ENCODE measurements around the gene CRIP2.
A peak's percentile ranks its signal among the peaks of the same experiment; 100 is the strongest.

Gene CRIP2

DNA sequence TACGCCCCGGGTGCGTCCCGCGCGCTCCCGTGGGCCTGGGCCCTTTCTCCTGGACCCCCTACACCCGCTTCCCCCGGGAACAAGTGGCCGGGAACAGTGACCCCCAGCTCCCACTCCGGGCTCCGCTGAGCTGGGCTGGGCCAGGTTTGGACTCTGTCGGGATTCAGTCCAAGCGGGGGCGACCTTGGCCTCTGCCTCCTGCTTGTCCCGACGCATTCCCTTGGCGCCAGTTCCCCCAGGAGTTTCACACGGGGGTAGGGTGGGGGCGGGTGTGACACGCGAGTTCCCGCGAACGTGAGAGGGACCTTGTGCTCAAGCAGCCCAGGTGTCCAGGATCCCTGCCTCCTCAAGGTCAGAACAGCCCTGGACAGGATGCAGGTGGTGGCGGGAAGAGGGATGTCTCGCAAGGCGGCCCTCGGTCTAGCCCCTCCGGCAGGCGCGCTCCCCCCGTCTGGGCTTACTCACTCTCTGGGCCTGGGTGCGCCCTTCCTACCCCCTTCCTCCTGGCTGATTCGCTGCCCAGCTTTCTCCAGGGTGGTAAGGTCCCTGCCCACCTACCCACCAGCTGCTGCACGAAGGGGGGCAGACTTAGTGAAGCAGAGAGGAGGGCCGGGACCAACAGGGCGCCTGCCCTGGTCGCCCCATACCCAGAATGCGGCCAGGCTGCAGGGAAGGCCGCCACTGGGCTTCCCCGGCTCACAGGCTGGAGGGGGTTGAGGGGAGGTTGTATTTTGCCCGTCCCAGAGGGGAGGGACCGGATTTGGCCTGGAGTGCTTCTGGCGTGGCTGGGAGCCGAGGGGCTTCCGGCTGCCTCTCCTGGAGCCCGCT lies 862 bp downstream of the CRIP2 start:
- H3K4me3 ChIP-seq (ENCODE audit: control insufficient read depth, low read depth, low read length): peak overlapping the region; percentile 55
- TF ChIP-seq, protein P1, sequence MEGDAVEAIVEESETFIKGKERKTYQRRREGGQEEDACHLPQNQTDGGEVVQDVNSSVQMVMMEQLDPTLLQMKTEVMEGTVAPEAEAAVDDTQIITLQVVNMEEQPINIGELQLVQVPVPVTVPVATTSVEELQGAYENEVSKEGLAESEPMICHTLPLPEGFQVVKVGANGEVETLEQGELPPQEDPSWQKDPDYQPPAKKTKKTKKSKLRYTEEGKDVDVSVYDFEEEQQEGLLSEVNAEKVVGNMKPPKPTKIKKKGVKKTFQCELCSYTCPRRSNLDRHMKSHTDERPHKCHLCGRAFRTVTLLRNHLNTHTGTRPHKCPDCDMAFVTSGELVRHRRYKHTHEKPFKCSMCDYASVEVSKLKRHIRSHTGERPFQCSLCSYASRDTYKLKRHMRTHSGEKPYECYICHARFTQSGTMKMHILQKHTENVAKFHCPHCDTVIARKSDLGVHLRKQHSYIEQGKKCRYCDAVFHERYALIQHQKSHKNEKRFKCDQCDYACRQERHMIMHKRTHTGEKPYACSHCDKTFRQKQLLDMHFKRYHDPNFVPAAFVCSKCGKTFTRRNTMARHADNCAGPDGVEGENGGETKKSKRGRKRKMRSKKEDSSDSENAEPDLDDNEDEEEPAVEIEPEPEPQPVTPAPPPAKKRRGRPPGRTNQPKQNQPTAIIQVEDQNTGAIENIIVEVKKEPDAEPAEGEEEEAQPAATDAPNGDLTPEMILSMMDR (IDR thresholded peaks at IDR 0.05; ENCODE audit: control insufficient read depth, insufficient read depth, low read depth, low read length, missing control alignments): no peak
- no peak for DNase-seq (ENCODE audit: low read depth)

DNA sequence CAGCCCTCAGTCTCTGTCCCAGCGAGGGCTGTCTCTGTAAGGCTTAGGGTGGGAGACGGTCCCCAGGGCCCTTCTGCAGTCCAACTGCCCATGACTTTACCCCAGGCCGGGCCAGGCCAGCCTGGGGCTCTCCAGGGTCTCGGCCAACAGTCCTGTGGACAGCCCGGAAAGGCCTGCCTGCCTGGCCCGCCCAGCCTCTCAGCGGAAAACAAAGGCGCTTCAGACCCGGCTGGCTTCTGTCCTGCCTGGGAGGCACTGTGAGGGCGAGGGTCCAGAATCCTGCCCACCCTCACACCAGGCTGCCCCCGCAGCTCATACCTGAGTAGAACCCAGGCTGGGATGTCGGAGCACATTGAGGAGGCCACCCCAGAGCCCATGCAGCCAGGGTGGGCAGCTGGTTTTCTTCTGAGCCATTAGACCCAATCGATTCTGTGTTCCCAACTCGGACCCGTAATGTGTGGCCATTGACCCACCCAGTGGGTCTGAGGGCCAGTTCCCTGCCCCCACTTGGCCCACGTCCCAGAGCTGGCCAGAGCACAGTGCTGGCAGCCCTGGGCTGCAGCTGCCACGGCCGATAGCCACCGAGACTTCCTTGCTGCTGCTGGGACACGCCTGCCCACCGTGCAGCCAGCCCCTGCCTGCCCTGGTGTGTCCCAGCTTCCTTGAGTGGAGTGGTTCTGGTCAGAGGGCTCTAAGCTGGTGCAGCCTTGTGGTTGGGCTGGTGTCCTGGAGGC lies 1.6 kb downstream of the CRIP2 start:
- TF ChIP-seq, protein P1 (IDR thresholded peaks at IDR 0.05; ENCODE audit: control insufficient read depth, insufficient read depth, low read depth, low read length, missing control alignments): no peak
- H3K4me3 ChIP-seq (ENCODE audit: control insufficient read depth, low read depth, low read length): peak overlapping the region; percentile 55
- DNase-seq (ENCODE audit: low read depth): no peak

DNA sequence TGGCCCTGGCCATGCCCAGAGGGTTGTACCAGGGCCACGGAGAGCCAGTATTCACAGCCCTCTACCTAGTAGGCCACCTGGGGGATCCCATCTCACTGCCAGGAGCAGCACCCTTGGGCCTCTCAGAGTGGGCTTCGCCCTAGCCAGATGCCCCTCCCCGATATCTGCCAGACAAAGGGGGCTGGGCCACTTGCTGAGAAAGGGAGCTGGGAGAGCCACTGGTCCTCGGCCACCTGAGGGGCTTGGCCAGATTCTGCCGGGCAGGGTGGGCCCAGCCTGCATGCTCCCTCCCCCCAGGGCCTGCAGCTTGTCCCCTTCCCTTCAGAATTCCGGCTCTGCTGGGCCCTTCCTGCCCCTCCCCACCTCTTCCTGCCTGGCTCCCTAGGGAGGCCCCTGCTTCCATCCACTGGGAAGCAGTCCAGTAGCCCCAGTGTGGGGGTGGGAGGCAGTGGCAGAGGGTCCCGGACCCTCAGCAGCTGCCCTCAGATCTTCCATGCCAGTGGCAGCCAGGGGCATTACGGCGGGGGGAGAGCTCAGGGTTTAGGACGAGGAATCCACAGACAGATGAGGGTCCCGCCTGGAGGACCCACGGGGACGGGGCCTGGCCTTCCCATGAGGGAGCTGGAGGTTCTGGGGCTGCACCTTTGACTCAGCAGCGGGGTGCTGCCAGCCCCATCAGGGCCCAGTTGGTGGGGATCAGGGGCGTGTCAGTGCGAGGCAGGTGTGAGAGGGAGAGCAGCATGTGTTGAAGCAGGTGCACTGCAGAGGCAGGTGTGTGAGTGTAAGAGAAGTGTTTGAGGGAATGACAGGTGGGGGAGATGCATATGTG lies 2.4 kb downstream of the CRIP2 start:
- DNase-seq (ENCODE audit: low read depth): no peak
- TF ChIP-seq, protein P1 (IDR thresholded peaks at IDR 0.05; ENCODE audit: control insufficient read depth, insufficient read depth, low read depth, low read length, missing control alignments): no peak
- peak overlapping the region; percentile 55; the same call in 1 of the 2 replicates for H3K4me3 ChIP-seq (ENCODE audit: control insufficient read depth, low read depth, low read length)

DNA sequence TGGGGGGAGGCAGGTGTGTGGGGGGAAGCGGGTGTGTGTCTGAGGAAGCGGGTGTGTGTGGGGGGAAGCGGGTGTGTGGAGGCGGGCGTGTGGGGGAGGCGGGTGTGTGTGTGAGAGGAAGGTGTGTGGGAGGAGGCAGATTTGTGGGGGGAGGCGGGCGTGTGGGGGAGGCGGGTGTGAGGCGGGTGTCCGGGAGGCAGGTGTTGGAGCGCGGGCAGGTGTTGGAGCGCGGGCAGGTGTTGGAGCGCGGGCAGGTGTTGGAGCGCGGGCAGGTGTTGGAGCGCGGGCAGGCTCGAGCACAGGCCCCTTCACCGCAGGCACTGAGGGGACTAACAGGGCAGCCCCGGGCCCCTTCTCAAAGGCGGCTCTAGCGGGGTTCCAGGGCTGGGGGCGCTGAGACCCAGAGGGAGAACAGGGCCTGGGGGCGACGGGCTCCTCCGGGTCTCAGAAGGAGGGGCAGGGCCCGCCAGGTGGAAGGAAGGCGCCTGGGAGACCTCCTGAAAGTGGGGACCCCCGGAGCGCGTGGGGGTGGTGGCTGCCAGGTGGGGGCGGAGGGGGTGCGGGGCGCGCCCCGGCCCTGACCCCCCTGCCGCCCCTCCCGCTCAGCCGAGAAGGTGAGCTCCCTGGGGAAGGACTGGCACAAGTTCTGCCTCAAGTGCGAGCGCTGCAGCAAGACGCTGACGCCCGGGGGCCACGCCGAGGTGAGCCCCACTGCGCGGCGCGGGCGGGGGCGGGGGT lies 3.2 kb downstream of the CRIP2 start:
- no peak for DNase-seq (ENCODE audit: low read depth)
- TF ChIP-seq, protein P1 (IDR thresholded peaks at IDR 0.05; ENCODE audit: control insufficient read depth, insufficient read depth, low read depth, low read length, missing control alignments): no peak
- no peak overlapping the region for H3K4me3 ChIP-seq (ENCODE audit: control insufficient read depth, low read depth, low read length)

DNA sequence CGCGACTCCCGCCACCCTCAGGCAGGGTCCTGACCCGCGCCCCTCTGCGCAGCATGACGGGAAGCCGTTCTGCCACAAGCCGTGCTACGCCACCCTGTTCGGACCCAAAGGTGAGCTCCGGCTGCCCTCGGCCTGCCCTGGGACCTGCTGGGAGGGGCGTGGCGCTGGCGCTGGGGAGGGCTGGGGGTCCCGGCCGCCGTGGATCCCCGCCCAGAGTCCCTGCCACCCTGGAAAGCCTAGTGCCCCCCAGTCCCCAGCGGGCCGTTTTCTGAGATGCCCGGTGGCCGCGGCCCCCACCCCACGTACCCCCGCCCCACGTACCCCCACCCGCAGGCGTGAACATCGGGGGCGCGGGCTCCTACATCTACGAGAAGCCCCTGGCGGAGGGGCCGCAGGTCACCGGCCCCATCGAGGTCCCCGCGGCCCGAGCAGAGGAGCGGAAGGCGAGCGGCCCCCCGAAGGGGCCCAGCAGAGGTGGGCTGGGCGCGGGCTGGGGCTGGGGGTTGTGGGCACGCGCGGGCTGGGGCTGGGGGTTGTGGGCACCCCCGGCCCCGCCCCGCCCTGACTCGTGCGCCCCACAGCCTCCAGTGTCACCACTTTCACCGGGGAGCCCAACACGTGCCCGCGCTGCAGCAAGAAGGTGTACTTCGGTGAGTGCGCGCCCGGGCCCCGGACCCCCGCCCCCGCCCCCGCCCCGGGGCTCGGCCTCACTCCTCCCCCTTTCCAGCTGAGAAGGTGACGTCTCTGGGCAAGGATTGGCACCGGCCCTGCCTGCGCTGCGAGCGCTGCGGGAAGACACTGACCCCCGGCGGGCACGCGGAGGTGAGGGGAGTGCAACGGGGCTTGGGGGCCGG lies 4.0 kb downstream of the CRIP2 start:
- DNase-seq (ENCODE audit: low read depth): no peak
- TF ChIP-seq, protein P1 (IDR thresholded peaks at IDR 0.05; ENCODE audit: control insufficient read depth, insufficient read depth, low read depth, low read length, missing control alignments): no peak
- no peak overlapping the region for H3K4me3 ChIP-seq (ENCODE audit: control insufficient read depth, low read depth, low read length)
